ENCODE measurements around the gene CCDC188. TPM values are rescaled to one million over a fixed set of nuclear protein-coding genes. Genes with fewer than 3 reads are reported as not detected.

Gene CCDC188
- total and polyA plus RNA-seq, 10 of the 15 experiments (the other 5 are each of a cell fraction or from before 2014, with no cell fraction given), result not detected

DNA sequence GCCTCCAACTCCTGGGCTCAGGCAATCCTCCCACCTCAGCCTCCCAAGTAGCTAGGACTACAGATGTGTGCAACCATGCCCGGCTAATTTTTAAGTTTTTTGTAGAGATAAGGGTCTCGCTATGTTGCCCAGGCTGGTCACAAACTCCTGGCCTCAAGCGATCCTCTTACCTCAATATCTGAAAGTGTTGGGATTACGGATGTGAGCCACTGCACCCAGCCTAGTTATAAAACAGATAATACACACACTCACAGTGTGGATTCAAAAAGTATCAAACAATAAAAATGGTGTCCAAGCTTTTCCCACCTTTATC lies 377 bp upstream of the CCDC188 start (continued):
- TF ChIP-seq, protein P1, sequence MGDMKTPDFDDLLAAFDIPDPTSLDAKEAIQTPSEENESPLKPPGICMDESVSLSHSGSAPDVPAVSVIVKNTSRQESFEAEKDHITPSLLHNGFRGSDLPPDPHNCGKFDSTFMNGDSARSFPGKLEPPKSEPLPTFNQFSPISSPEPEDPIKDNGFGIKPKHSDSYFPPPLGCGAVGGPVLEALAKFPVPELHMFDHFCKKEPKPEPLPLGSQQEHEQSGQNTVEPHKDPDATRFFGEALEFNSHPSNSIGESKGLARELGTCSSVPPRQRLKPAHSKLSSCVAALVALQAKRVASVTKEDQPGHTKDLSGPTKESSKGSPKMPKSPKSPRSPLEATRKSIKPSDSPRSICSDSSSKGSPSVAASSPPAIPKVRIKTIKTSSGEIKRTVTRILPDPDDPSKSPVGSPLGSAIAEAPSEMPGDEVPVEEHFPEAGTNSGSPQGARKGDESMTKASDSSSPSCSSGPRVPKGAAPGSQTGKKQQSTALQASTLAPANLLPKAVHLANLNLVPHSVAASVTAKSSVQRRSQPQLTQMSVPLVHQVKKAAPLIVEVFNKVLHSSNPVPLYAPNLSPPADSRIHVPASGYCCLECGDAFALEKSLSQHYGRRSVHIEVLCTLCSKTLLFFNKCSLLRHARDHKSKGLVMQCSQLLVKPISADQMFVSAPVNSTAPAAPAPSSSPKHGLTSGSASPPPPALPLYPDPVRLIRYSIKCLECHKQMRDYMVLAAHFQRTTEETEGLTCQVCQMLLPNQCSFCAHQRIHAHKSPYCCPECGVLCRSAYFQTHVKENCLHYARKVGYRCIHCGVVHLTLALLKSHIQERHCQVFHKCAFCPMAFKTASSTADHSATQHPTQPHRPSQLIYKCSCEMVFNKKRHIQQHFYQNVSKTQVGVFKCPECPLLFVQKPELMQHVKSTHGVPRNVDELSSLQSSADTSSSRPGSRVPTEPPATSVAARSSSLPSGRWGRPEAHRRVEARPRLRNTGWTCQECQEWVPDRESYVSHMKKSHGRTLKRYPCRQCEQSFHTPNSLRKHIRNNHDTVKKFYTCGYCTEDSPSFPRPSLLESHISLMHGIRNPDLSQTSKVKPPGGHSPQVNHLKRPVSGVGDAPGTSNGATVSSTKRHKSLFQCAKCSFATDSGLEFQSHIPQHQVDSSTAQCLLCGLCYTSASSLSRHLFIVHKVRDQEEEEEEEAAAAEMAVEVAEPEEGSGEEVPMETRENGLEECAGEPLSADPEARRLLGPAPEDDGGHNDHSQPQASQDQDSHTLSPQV (IDR thresholded peaks at IDR 0.05), result no peak
- TF ChIP-seq, protein P2, sequence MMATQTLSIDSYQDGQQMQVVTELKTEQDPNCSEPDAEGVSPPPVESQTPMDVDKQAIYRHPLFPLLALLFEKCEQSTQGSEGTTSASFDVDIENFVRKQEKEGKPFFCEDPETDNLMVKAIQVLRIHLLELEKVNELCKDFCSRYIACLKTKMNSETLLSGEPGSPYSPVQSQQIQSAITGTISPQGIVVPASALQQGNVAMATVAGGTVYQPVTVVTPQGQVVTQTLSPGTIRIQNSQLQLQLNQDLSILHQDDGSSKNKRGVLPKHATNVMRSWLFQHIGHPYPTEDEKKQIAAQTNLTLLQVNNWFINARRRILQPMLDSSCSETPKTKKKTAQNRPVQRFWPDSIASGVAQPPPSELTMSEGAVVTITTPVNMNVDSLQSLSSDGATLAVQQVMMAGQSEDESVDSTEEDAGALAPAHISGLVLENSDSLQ (IDR thresholded peaks at IDR 0.05), result no peak
- TF ChIP-seq, protein P3, sequence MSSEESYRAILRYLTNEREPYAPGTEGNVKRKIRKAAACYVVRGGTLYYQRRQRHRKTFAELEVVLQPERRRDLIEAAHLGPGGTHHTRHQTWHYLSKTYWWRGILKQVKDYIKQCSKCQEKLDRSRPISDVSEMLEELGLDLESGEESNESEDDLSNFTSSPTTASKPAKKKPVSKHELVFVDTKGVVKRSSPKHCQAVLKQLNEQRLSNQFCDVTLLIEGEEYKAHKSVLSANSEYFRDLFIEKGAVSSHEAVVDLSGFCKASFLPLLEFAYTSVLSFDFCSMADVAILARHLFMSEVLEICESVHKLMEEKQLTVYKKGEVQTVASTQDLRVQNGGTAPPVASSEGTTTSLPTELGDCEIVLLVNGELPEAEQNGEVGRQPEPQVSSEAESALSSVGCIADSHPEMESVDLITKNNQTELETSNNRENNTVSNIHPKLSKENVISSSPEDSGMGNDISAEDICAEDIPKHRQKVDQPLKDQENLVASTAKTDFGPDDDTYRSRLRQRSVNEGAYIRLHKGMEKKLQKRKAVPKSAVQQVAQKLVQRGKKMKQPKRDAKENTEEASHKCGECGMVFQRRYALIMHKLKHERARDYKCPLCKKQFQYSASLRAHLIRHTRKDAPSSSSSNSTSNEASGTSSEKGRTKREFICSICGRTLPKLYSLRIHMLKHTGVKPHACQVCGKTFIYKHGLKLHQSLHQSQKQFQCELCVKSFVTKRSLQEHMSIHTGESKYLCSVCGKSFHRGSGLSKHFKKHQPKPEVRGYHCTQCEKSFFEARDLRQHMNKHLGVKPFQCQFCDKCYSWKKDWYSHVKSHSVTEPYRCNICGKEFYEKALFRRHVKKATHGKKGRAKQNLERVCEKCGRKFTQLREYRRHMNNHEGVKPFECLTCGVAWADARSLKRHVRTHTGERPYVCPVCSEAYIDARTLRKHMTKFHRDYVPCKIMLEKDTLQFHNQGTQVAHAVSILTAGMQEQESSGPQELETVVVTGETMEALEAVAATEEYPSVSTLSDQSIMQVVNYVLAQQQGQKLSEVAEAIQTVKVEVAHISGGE (CRISPR knock-in tag; IDR thresholded peaks at IDR 0.05), result no peak

Measured in GM12878 (cell line).